Chondrocyte (in vitro differentiated cells): ENCODE results near the gene NEK1. TPM values are rescaled to one million over a fixed set of nuclear protein-coding genes. Genes with fewer than 3 reads are reported as not detected.

Experiments used
- DNase-seq: peaks from one replicate; pipeline ENCODE4 v3.0.0; 2021; ENCODE audit warnings: mixed read lengths, low spot score
- H3K27ac Mint-ChIP-seq: one replicate; pipeline ENCODE4 v1.8.0; 2021; ENCODE audit warnings: mild to moderate bottlenecking, moderate library complexity, mixed read lengths; ENCODE audit not compliant: unreplicated experiment
- H3K27me3 Mint-ChIP-seq: 2 replicates; pipeline ENCODE4 v1.8.0; 2021; ENCODE audit warnings: low read depth, mixed read lengths
- H3K36me3 Mint-ChIP-seq: 2 replicates; pipeline ENCODE4 v1.8.0; 2021; ENCODE audit warnings: low read depth, mixed read lengths
- H3K4me1 Mint-ChIP-seq: 2 replicates; pipeline ENCODE4 v1.8.0; 2021; ENCODE audit warnings: low read depth, mild to moderate bottlenecking, mixed read lengths
- H3K4me3 Mint-ChIP-seq: one replicate; pipeline ENCODE4 v1.8.0; 2021; ENCODE audit warnings: mild to moderate bottlenecking, moderate library complexity, mixed read lengths; ENCODE audit not compliant: unreplicated experiment
- H3K9me3 Mint-ChIP-seq: 2 replicates; pipeline ENCODE4 v1.8.0; 2021; ENCODE audit warnings: low read depth, mixed read lengths
- CTCF ChIP-seq: fragments of 200-600 bp; sonication (generic); IDR thresholded peaks from 2 replicates; pipeline ENCODE4 v1.5.0; 2021; ENCODE audit warnings: antibody characterized with exemption, mild to moderate bottlenecking, moderate library complexity
- total RNA-seq: library from RNA; stranded (reverse); gene quantifications from 3 replicates; pipeline ENCODE4 v1.2.1, GENCODE V29; 2021

Gene NEK1
- total RNA-seq, 1 donor from 2014 or later = 13.7 TPM

DNA sequence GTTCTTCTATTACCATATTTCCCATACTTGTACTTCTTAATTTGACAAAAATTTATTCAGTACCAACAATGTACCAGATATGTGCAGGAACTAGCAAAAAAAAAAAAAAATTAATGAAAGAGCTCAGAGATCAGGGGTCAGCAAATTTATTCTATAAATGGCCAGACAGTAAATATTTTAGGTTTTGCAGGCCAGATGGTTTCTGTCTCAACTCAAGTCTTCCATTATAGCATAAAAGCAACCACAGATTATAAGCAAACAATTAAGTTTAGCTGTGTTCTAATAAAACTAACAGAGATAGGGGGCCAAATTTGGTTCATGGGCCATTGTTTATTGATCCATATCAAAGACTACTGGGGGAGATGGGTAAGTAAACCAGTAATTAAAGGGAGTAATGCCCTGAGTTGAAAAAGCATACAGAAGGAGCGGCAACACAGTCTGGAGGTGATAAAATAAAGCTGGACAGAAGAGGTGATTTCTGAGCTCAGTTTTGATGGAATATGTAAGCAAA is 19.3 kb downstream of the NEK1 start:
- DNase-seq = no peak
- no peaks in the 10 kb centered on the region for H3K27me3 Mint-ChIP-seq
- peaks cover 6% of the 10 kb centered on the region for H3K4me1 Mint-ChIP-seq
- H3K9me3 Mint-ChIP-seq = no peaks in the 10 kb centered on the region
- H3K36me3 Mint-ChIP-seq = peaks cover 11% of the 10 kb centered on the region
- no peak overlapping the region for H3K27ac Mint-ChIP-seq
- TF ChIP-seq CTCF = no peak
- H3K4me3 Mint-ChIP-seq = no peak overlapping the region

DNA sequence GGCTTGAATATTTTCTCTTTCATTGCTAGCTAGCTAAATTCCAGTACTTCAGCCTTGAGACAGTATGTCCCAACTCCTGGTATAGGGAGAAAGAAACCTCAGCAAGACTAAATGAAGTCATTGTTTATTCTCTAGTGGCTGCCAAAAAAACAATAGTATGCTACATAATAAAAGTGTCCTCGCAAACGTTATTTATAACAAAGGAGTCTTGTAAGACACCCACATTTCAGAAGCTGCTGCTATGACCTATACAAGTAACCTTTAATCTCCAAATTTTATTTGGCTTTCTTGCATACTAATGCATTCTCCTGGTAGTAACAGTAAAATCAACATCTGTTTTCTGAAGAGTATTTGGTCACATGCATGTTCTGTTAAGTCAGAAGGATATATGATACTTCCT is 28.8 kb downstream of the NEK1 start:
- peaks cover 11% of the 10 kb centered on the region for H3K4me1 Mint-ChIP-seq
- H3K27ac Mint-ChIP-seq = no peak overlapping the region
- H3K9me3 Mint-ChIP-seq = no peaks in the 10 kb centered on the region
- no peak for TF ChIP-seq CTCF
- no peaks in the 10 kb centered on the region for H3K27me3 Mint-ChIP-seq
- H3K36me3 Mint-ChIP-seq = peaks cover 9% of the 10 kb centered on the region
- no peak for DNase-seq
- no peak overlapping the region for H3K4me3 Mint-ChIP-seq

- peaks cover 11% of the 10 kb centered on the region for H3K4me1 Mint-ChIP-seq
- TF ChIP-seq CTCF = no peak
- no peak overlapping the region for H3K4me3 Mint-ChIP-seq
- no peaks in the 10 kb centered on the region for H3K27me3 Mint-ChIP-seq
- peaks cover 9% of the 10 kb centered on the region for H3K36me3 Mint-ChIP-seq
- H3K9me3 Mint-ChIP-seq = no peaks in the 10 kb centered on the region
- no peak overlapping the region for H3K27ac Mint-ChIP-seq
- DNase-seq = no peak
Observed at GRCh38 chr4:169582706-169583105, 29.7 kb downstream of the NEK1 start.

DNA sequence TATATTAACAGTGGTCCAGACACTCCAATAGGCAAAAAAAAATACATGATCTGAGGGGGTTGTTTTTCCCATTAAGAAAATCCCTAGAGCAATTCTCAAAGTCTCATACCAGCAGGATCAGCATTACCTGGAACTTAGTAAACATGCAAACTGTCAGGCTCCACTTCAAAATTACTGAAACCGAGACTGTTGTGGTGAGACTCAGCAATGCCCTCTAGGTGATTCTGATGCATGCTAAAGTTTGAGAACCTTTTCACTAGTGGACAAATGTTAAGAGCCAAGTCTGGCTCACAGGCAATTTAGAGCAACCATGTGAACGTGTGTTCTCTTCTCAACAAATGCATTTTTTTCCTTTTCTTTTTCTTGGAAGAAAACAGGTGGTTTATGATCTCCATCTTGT is 30.2 kb downstream of the NEK1 start:
- Mint-ChIP-seq H3K4me1 (peaks cover 11% of the 10 kb centered on the region), H3K9me3 (no peaks in the 10 kb centered on the region), H3K4me3 (no peak overlapping the region), H3K36me3 (peaks cover 9% of the 10 kb centered on the region), H3K27ac (no peak overlapping the region), H3K27me3 (no peaks in the 10 kb centered on the region)
- no peak for TF ChIP-seq CTCF
- DNase-seq = no peak

GRCh38 chr4:169573889-169574288 is 38.5 kb downstream of the NEK1 start:
- Mint-ChIP-seq H3K27me3 (no peaks in the 10 kb centered on the region), H3K4me3 (no peak overlapping the region), H3K27ac (no peak overlapping the region), H3K9me3 (no peaks in the 10 kb centered on the region), H3K36me3 (peaks cover 21% of the 10 kb centered on the region), H3K4me1 (no peaks in the 10 kb centered on the region)
- TF ChIP-seq CTCF = no peak
- DNase-seq = no peak
